Brain microvascular endothelial cell (primary cell): ENCODE data around the gene AMOTL1.

ENCODE experiments used
- DNase-seq: peaks from one replicate; pipeline ENCODE4 v3.0.0-alpha.2; 2020
- H3K27ac ChIP-seq: fragments of 250-450 bp; sonication (Bioruptor Pico); 2 replicates; pipeline ENCODE4 v1.5.1; 2020; ENCODE audit warnings: mild to moderate bottlenecking, moderate library complexity
- H3K27me3 ChIP-seq: fragments of 250-450 bp; sonication (Bioruptor Pico); replicated peaks from 2 replicates; pipeline ENCODE4 v1.5.1; 2020; ENCODE audit warnings: mild to moderate bottlenecking
- H3K36me3 ChIP-seq: fragments of 250-450 bp; sonication (Bioruptor Pico); replicated peaks from 2 replicates; pipeline ENCODE4 v1.5.1; 2020; ENCODE audit warnings: mild to moderate bottlenecking
- H3K4me3 ChIP-seq: 2 replicates; pipeline ENCODE4 v1.5.1; 2011; ENCODE audit warnings: low read depth, mild to moderate bottlenecking, control low read depth, low read length, moderate library complexity
- CTCF ChIP-seq: IDR thresholded peaks from 2 replicates; pipeline ENCODE4 v1.5.1; 2011; ENCODE audit warnings: low read depth, mild to moderate bottlenecking, moderate library complexity, low read length, control low read depth, inconsistent platforms; ENCODE audit errors: missing control alignments
- in situ Hi-C: cut with HindIII; loops from 2 replicates; pipeline ENCODE4 v1.10.0; 2017; ENCODE audit warnings: low sequenced_read_pairs, low pct_ligation_motif_present

Gene AMOTL1

GRCh38 chr11:94776351-94777321 is 8.5 kb downstream of the AMOTL1 start:
- in situ Hi-C loops: no loop called here
- Histone ChIP-seq H3K4me3 (no peak overlapping the region), H3K36me3 (no peaks in the 10 kb centered on the region), H3K27ac (peak overlapping the region; percentile 48), H3K27me3 (no peaks in the 10 kb centered on the region)
- DNase-seq: no peak
- TF ChIP-seq CTCF: no peak

DNA sequence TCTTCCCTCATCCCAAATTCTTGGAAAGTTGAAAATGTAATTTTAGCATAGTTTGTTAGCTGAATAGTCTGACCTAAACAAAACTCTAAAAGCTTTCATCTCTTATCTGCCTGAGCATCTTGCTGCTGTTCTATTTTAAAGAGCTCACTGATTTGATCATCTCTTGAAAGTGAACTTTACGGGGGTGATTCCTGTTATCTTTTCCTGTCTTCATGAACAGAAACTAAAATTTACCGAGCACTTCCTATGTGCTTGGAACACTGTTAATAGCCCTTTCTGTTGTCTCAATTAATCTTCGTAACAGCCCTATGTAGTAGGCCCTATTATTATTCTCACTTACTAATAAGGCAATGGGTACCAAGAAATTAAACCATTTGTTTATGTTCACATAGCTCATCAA is 12.3 kb downstream of the AMOTL1 start:
- no peak for DNase-seq
- no peaks in the 10 kb centered on the region for H3K36me3 ChIP-seq
- no peaks in the 10 kb centered on the region for H3K27me3 ChIP-seq
- no peak overlapping the region for H3K4me3 ChIP-seq
- in situ Hi-C loops: no loop called here
- peak overlapping the region; percentile 70 for H3K27ac ChIP-seq
- no peak for TF ChIP-seq CTCF

DNA sequence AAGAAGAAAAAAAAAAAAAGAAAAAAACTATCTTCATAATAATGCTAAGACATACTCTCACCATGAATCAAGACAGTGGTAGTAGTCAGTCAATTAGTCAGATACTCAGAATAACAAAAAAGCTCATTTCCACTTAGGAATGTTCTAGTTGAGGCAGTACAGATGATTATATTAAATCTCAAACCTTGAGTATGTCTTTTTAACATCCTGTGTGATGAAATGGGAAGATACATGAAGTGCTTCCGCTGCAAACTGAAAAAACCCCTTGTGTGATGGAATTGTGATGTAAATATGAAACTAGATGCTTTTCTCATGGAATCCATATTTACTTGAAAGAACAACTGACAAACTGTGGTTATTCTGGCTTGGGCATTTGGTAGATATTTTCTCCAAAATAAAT is 13.7 kb downstream of the AMOTL1 start:
- Histone ChIP-seq H3K27ac (peak overlapping the region; percentile 70), H3K27me3 (no peaks in the 10 kb centered on the region), H3K36me3 (no peaks in the 10 kb centered on the region), H3K4me3 (no peak overlapping the region)
- peak; percentile 70 for DNase-seq
- in situ Hi-C loops: no loop called here
- no peak for TF ChIP-seq CTCF

- Histone ChIP-seq H3K27ac (peak overlapping the region; percentile 70), H3K27me3 (no peaks in the 10 kb centered on the region), H3K4me3 (no peak overlapping the region), H3K36me3 (no peaks in the 10 kb centered on the region)
- in situ Hi-C loops: no loop called here
- TF ChIP-seq CTCF: no peak
- DNase-seq: no peak
These were observed 14.3 kb downstream of the AMOTL1 start for GRCh38 chr11:94782446-94782845.

GRCh38 chr11:94784884-94785283 is 16.7 kb downstream of the AMOTL1 start:
- Histone ChIP-seq H3K4me3 (no peak overlapping the region), H3K36me3 (no peaks in the 10 kb centered on the region), H3K27ac (no peak overlapping the region), H3K27me3 (no peaks in the 10 kb centered on the region)
- no peak for TF ChIP-seq CTCF
- in situ Hi-C loops: no loop called here
- no peak for DNase-seq
